Pancreas (tissue), 10 donors: ENCODE measurements around the gene SYNE4. TPM values are rescaled to one million over a fixed set of nuclear protein-coding genes. Genes with fewer than 3 reads are reported as not detected.
"Not testable (repeated sequence)": the region's sequence is repeated elsewhere in the genome, so short reads cannot be mapped to it uniquely, and the experiment has no call there.

Experiments
- ATAC-seq, 4 donors: fragments of 200-7000 bp; cut with Tn5 transposase; one replicate each; pipeline versions ENCODE4 v1.8.0 to v1.9.1; 2020; ENCODE audit warnings: mild to moderate bottlenecking in 4 of 4, moderate library complexity in 4 of 4
- DNase-seq, 6 donors: peaks; one replicate each; pipeline ENCODE4 v3.0.0-alpha.2; 2020
- FAIRE-seq: peaks from 2 replicates; lab custom pipeline; 2012; peaks lifted over from hg19 to GRCh38; lab: Jason Lieb, UNC
- H3K27ac ChIP-seq, 4 donors: fragments of 200-600 bp; sonication (generic); 1 replicate in 3 of 4; 2 replicates in 1 of 4; pipeline versions ENCODE4 v1.5.0 to v1.8.0; 2020
- H3K27me3 ChIP-seq, 4 donors: fragments of 200-600 bp; one replicate each; pipeline ENCODE4 v1.8.0; 2021
- H3K36me3 ChIP-seq, 3 donors: fragments of 200-600 bp; sonication (generic) in 1 of 3; one replicate each; pipeline versions ENCODE4 v1.5.0 to v1.8.0; 2020 to 2021
- H3K4me1 ChIP-seq, 3 donors: fragments of 200-600 bp; one replicate each; pipeline ENCODE4 v1.8.0; 2021
- H3K4me3 ChIP-seq, 4 donors: fragments of 200-600 bp; sonication (generic) in 2 of 4; one replicate each; pipeline versions ENCODE4 v1.5.0 to v1.8.0; 2020 to 2021
- H3K9me3 ChIP-seq, 4 donors: fragments of 200-600 bp; one replicate each; pipeline ENCODE4 v1.8.0; 2021
- WGBS, 2 donors: extraction: QIAGEN DNeasy Blood & Tissue Kit; methylation state at CpG; one replicate each; pipeline ENCODE4 v1.1.7; 2013; 5-methylcytosine and 5-hydroxymethylcytosine counted together
- intact Hi-C, 3 donors: fragments of 100-400 bp; cut with DNase I; formaldehyde crosslinking; loops; one replicate each; pipeline versions ENCODE4 v1.11.1 to v1.14.2; 2022
- polyA plus RNA-seq, 2 donors: library from polyadenylated mRNA; stranded (reverse); fragments of 200-250 nt; gene quantifications; one replicate each; pipeline ENCODE4 v1.2.3, GENCODE V29; 2013
- total RNA-seq, 6 donors: library from RNA; stranded (reverse); fragmentation: NEBNext Ultra II Directional in 4 of 6; extraction: Animal tissue kit (Norgen Biotek cat#: 25700) in 4 of 6; gene quantifications; one replicate each; pipeline versions ENCODE4 v1.2.1 to v1.2.4, GENCODE V29; 2021 to 2023
- TF ChIP-seq, protein P1 (sequence below), 4 donors: fragments of 200-600 bp; sonication (generic) in 3 of 4; IDR thresholded peaks; one replicate each; pipeline versions ENCODE4 v1.5.0 to v1.8.0; 2021; ENCODE audit warnings: antibody characterized with exemption in 4 of 4
- donor health status: healthy with polysubstance abuse.
- donor health status: DM: no; HTN: no; CAD: no; lungs with moderate emphysema.
- donor health status: DM: no; HTN: no; CAD: no.
- donor health status: control.
- donor health status: control.
- donor health status: Bipolar disorder and iron deficiency.
- donor health status: DM: yes; HTN: yes; CAD: no.
- donor health status: DM: no; HTN: no; CAD: no.
- donor health status: DM: no; HTN: no; CAD: no.
- donor health status: DM: yes; HTN: yes; CAD: no.

SYNE4 gene
- total and polyA plus RNA-seq, 8 donors = 2.6 to 14.3 (median 4.7) TPM

DNA sequence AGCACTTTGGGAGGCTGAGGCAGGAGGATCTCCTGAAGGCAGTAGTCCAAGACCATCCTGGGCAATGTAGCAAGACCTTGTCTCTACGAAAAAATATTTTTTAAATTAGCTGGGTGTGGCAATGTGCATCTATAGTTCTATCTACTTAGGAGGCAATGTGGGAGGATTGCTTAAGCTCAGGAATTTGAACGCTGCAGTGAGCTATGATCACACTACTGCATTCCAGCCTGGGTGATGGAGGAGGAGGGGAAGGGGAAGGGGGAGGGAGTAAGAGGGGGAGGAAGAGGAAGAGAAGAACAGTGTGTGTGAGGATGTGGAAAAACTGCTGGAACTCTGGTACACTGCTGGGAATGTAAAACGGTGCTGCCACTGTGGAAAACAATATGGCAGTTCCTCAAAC lies 33.2 kb upstream of the SYNE4 start:
- FAIRE-seq (no peak), ATAC-seq (peak; percentile 53 to 75 (median 70)), DNase-seq (no peak)
- Histone ChIP-seq H3K9me3 (no peaks in the 10 kb centered on the region), H3K27ac (peak overlapping the region in 1 of 4 donors; percentile 26), H3K36me3 (no peaks in the 10 kb centered on the region), H3K4me1 (no peaks in the 10 kb centered on the region), H3K4me3 (no peak overlapping the region), H3K27me3 (no peaks in the 10 kb centered on the region)
- intact Hi-C loops = no loop called here
- TF ChIP-seq, protein P1, sequence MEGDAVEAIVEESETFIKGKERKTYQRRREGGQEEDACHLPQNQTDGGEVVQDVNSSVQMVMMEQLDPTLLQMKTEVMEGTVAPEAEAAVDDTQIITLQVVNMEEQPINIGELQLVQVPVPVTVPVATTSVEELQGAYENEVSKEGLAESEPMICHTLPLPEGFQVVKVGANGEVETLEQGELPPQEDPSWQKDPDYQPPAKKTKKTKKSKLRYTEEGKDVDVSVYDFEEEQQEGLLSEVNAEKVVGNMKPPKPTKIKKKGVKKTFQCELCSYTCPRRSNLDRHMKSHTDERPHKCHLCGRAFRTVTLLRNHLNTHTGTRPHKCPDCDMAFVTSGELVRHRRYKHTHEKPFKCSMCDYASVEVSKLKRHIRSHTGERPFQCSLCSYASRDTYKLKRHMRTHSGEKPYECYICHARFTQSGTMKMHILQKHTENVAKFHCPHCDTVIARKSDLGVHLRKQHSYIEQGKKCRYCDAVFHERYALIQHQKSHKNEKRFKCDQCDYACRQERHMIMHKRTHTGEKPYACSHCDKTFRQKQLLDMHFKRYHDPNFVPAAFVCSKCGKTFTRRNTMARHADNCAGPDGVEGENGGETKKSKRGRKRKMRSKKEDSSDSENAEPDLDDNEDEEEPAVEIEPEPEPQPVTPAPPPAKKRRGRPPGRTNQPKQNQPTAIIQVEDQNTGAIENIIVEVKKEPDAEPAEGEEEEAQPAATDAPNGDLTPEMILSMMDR (IDR thresholded peaks at IDR 0.05) = no peak
- WGBS, 2 donors = 36 to 37% methylated on average over 3 of the region's 3 CpGs

DNA sequence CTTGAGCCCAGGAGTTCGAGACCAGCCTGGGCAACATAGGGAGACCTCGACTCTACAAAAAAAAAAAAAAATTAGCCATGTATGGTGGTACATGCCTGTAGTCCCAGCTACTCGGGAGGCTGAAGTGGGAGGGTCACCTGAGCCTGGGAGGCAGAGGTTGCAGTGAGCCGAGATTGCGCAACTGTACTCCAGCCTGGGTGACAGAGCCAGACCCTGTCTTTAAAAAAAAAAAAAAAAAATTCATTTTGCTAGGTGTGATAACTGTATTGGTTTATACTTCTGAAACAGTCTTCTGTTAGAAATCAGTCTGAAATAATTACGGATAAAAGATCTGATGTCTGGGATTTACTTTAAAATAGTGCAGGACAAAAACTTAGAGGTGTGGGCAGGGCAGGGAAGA lies 32.5 kb upstream of the SYNE4 start:
- H3K4me1 ChIP-seq, intact Hi-C loops, H3K36me3 ChIP-seq, H3K27ac ChIP-seq, FAIRE-seq, H3K27me3 ChIP-seq, DNase-seq, H3K4me3 ChIP-seq, H3K9me3 ChIP-seq, ATAC-seq: not testable (repeated sequence)
- 83 to 86% methylated on average over 6 of the region's 6 CpGs for WGBS, 2 donors

DNA sequence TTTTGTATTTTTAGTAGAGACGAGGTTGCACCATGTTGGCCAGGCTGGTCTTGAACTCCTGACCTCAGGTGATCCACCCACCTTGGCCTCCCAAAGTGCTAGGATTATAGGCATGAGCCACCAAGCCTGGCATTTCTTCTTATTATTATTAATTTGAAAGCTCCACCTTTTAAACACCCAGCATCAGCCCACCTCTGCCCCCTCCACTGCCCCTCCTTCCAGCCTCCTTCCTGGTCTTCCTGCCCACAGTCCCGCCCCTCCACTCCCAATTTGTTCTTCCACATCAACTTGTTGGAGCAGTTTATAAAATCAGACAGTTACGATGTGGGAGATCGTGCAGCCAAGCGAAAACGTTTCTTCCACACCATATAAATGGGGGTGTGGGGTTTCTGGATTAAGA lies 31.9 kb upstream of the SYNE4 start:
- no peak for DNase-seq
- Histone ChIP-seq H3K27me3 (no peaks in the 10 kb centered on the region), H3K4me1 (no peaks in the 10 kb centered on the region), H3K27ac (no peak overlapping the region), H3K4me3 (no peak overlapping the region), H3K36me3 (no peaks in the 10 kb centered on the region), H3K9me3 (no peaks in the 10 kb centered on the region)
- TF ChIP-seq, protein P1 (IDR thresholded peaks at IDR 0.05) = no peak
- ATAC-seq = no peak
- intact Hi-C loops = no loop called here
- 88 to 91% methylated on average over 6 of the region's 6 CpGs for WGBS, 2 donors
- no peak for FAIRE-seq

DNA sequence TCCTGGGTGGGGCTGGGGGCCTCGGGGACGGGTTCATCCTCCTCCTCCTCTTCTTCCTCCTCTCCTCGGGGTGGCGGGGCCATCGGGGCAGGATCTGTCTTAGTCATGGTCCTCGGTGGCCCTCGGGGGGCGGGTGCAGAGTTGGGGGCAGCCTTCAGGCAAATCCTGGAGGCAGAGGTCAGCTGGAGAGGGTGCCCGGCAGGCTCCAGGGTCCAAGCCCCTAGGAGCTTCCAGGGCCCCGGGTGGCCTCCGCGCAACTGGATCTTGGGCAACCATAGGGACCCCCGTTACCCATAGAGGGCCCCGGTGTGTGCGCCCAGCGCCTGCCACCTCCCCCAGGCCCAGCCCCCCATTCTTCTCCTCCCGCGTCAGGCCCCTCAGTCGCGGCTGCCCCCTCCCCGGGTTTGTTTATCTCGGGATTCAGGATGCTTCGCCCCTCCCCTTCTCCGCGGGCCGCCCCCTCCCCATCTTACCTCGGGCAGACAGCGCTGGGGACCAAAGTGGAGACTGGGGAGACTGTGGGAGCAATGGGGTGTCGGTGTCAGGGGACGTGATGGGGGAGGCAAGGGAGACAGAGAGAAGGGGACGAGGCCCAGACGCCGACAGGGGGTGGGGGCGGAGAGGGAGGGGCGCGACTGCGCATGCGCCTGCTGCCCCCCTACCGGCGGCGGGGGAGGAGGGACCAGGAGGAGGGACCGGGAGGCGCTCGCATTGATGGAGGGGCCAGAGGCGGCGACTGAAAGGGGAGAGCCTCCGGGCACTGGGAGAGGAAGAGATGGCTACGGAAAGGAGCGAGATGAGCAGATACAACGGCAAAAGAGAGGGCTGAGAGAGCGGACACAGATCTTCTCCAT lies 23.9 kb upstream of the SYNE4 start, which contains the start of gene CLIP3:
Gene CLIP3 (minus strand): TSS at position 623 of the 854 bp plus-strand sequence. CDS start 516 bp downstream, at position 107.
- Histone ChIP-seq H3K9me3 (no peaks in the 10 kb centered on the region), H3K4me1 (no peaks in the 10 kb centered on the region), H3K36me3 (no peaks in the 10 kb centered on the region), H3K27ac (no peak within 1 kb of the TSS), H3K27me3 (no peaks in the 10 kb centered on the region), H3K4me3 (peak within 1 kb of the TSS in 1 of 4 donors; percentile 25)
- TF ChIP-seq, protein P1 (IDR thresholded peaks at IDR 0.05) = no peak
- ATAC-seq (peak in 3 of 4 donors; percentile 72 to 79 (median 77)), DNase-seq (peak in 2 of 6 donors; percentile 73 to 77), FAIRE-seq (no peak)
- intact Hi-C loops = no loop called here
- WGBS, 2 donors = 7 to 11% methylated on average over 23 to 51 of the region's 51 CpGs

DNA sequence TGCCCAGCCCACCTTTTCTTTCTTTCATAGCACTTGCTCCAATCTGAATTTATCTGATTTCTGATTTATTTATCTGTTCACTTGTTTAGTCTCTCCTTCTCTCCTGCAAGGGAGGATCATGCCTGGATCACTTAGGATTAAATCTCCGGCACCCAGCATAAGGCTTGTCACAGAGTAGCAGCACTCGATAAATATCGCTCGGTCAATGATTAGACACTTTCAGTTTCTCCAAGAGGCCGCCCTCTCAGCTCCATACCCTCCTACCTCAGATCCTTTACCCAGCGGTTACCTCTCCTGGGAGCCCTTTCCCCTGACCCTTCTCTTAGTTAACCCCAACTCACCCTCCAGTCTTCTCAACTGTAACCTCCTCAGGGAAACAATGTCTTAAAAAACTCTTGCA lies 22.7 kb upstream of the SYNE4 start:
- ATAC-seq = peak in 2 of 4 donors; percentile 16 to 28
- TF ChIP-seq, protein P1 (IDR thresholded peaks at IDR 0.05) = no peak
- no peaks in the 10 kb centered on the region for H3K4me1 ChIP-seq
- no peaks in the 10 kb centered on the region for H3K36me3 ChIP-seq
- H3K4me3 ChIP-seq = no peak overlapping the region
- intact Hi-C loops = no loop called here
- FAIRE-seq = no peak
- no peaks in the 10 kb centered on the region for H3K9me3 ChIP-seq
- no peaks in the 10 kb centered on the region for H3K27me3 ChIP-seq
- 74 to 84% methylated on average over 6 of the region's 6 CpGs for WGBS, 2 donors
- H3K27ac ChIP-seq = no peak overlapping the region
- no peak for DNase-seq
